ENCODE results near the gene CRISPLD2. TPM values are rescaled to one million over a fixed set of nuclear protein-coding genes. Genes with fewer than 3 reads are reported as not detected.

CRISPLD2 gene
- total RNA-seq, 1 donor from 2014 or later: 9.0 TPM

DNA sequence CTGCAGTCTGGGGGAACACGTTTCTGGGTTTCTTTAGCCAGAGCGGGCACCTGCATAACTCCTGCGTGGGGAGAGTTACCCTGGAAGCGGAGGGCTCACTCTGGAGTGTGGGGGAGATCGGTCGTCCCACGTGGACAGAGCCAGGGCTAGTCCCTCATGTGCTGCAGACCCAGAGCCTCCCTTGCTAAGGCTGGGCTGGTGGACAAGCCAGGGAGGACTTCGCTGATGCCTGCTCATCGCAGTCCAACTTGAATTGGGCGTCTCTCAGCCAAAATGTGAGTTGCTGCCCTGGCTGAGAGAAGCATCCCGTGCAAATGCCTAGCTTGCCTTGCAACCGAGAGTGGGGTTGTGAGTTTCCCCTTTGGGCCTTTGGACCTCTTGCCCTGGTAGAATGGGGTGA, 986 bp downstream of the CRISPLD2 start:
- Mint-ChIP-seq H3K4me1 (ENCODE audit: low read depth, unreplicated experiment) (peaks cover 9% of the 10 kb centered on the region), H3K27ac (ENCODE audit: unreplicated experiment) (no peak overlapping the region), H3K27me3 (ENCODE audit: unreplicated experiment) (peaks cover 10% of the 10 kb centered on the region), H3K9me3 (ENCODE audit: unreplicated experiment) (no peaks in the 10 kb centered on the region), H3K36me3 (ENCODE audit: unreplicated experiment) (peaks cover 6% of the 10 kb centered on the region), H3K4me3 (ENCODE audit: unreplicated experiment) (peak overlapping the region; percentile 81)
- no peak for DNase-seq
- TF ChIP-seq, protein P1, sequence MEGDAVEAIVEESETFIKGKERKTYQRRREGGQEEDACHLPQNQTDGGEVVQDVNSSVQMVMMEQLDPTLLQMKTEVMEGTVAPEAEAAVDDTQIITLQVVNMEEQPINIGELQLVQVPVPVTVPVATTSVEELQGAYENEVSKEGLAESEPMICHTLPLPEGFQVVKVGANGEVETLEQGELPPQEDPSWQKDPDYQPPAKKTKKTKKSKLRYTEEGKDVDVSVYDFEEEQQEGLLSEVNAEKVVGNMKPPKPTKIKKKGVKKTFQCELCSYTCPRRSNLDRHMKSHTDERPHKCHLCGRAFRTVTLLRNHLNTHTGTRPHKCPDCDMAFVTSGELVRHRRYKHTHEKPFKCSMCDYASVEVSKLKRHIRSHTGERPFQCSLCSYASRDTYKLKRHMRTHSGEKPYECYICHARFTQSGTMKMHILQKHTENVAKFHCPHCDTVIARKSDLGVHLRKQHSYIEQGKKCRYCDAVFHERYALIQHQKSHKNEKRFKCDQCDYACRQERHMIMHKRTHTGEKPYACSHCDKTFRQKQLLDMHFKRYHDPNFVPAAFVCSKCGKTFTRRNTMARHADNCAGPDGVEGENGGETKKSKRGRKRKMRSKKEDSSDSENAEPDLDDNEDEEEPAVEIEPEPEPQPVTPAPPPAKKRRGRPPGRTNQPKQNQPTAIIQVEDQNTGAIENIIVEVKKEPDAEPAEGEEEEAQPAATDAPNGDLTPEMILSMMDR (IDR thresholded peaks at IDR 0.05; ENCODE audit: partially characterized antibody, unreplicated experiment): no peak

DNA sequence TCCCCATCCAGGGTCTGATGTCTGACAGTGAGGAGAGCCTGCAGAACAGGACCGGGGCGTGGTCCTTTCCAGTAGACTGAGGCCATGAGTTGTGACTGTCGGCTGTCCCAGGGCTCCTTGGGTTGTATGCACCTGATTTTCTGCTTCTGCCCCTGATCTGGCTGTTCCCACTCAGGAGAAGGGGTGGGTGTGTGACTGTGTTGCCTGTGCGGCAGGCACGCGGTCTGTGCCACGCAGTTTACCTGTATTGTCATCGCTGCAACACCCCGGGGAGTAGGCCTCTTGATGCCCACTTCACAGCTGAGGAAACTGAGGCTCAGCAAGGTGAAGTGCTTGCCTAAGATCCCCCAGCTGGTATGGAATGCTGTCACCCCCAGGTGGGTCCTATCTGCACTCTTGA, 1.4 kb downstream of the CRISPLD2 start:
- no peak for DNase-seq
- Mint-ChIP-seq H3K4me1 (ENCODE audit: low read depth, unreplicated experiment) (peaks cover 13% of the 10 kb centered on the region), H3K4me3 (ENCODE audit: unreplicated experiment) (no peak overlapping the region), H3K27me3 (ENCODE audit: unreplicated experiment) (peaks cover 10% of the 10 kb centered on the region), H3K36me3 (ENCODE audit: unreplicated experiment) (peaks cover 6% of the 10 kb centered on the region), H3K9me3 (ENCODE audit: unreplicated experiment) (no peaks in the 10 kb centered on the region), H3K27ac (ENCODE audit: unreplicated experiment) (no peak overlapping the region)
- TF ChIP-seq, protein P1 (IDR thresholded peaks at IDR 0.05; ENCODE audit: partially characterized antibody, unreplicated experiment): no peak

DNA sequence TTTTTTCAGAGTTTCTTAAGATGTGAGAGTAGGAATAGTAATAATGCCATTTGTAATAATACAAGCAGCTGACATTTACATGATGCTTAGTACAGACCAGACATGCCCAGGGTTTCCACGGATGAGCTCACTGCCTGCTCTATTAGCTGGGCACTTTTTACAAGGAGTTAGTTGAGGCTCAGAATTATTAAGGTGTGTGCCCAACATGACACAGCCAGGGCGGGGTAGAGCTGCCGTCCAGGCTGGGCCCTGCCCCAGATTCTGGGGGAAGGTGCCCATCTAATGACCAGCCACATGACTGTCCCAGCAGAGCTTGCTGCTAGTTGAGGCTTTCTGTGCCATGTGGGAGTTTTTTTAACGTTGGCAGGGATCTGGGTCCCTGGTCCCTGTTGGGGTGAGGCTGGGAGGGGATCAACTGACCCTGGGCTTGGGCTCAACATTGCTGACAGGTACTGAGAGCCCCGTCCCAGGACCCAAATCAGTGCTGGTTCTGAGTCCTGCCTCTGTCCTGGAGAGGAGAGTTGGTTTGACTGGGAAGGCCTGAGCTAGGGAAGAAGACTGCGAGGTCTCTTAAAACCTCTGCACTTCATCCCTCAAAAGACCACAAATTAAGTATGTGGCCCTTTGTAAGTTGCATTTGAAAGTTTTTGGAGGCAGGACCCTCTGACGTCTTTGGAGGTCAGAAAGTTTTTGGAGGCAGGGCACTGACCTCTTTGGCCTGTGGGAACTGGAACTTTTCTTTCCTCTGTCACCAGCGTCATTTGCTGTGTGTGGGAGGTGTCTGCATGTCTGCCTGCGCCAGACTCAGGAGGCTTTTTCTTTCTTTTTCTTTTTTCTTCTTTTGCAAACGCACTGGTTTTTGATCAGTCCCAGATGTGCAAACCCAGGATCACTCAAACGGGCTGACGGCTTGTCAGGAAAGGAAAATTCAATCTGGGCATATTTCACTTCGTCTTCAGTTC, 2.2 kb downstream of the CRISPLD2 start:
- peaks cover 6% of the 10 kb centered on the region for H3K36me3 Mint-ChIP-seq (ENCODE audit: unreplicated experiment)
- peaks cover 10% of the 10 kb centered on the region for H3K27me3 Mint-ChIP-seq (ENCODE audit: unreplicated experiment)
- TF ChIP-seq, protein P1 (IDR thresholded peaks at IDR 0.05; ENCODE audit: partially characterized antibody, unreplicated experiment): no peak
- no peaks in the 10 kb centered on the region for H3K9me3 Mint-ChIP-seq (ENCODE audit: unreplicated experiment)
- no peak for DNase-seq
- H3K4me3 Mint-ChIP-seq (ENCODE audit: unreplicated experiment): no peak overlapping the region
- peak overlapping the region; percentile 14 for H3K27ac Mint-ChIP-seq (ENCODE audit: unreplicated experiment)
- H3K4me1 Mint-ChIP-seq (ENCODE audit: low read depth, unreplicated experiment): peaks cover 13% of the 10 kb centered on the region

DNA sequence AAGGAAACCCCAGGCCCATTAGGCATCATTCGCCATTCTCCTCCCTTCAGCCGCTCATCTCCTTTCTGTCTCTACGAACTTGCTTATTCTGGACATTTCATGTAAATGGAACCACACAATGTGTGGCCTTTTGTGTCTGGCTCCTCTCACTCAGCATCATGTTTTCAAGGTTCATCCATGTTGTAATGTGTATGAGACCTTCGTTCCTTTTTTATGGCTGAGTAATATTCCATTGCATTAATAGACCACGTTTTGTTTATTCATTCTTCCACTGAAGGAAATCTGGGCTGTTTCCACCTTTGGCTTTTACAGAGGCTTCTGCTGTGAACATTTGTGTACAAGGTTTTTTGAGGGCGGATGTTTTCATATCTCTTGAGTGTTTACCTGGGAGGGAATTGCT, 3.2 kb downstream of the CRISPLD2 start:
- Mint-ChIP-seq H3K9me3 (ENCODE audit: unreplicated experiment) (peaks cover 3% of the 10 kb centered on the region), H3K4me1 (ENCODE audit: low read depth, unreplicated experiment) (peaks cover 20% of the 10 kb centered on the region), H3K36me3 (ENCODE audit: unreplicated experiment) (peaks cover 6% of the 10 kb centered on the region), H3K4me3 (ENCODE audit: unreplicated experiment) (no peak overlapping the region), H3K27ac (ENCODE audit: unreplicated experiment) (no peak overlapping the region), H3K27me3 (ENCODE audit: unreplicated experiment) (peaks cover 10% of the 10 kb centered on the region)
- TF ChIP-seq, protein P1 (IDR thresholded peaks at IDR 0.05; ENCODE audit: partially characterized antibody, unreplicated experiment): no peak
- DNase-seq: no peak

DNA sequence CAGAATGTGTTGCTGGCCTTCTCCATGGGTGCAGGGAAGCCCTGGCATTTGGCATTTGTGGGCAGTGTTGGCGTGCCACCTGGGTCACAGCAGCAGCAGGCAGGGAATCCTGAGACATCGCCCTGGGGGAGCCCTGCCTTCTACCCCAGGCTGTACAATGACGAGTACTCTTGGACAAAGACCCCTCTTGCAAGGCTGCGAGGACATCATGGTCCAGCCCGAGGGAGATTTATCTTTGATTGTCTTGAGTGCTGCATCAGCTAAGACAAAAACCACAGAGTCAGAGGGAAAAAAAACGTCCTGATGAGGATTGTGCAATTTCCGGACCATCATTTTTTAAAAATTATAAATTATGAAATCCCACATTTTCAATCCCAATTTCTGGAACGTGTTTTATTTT, 3.7 kb downstream of the CRISPLD2 start:
- TF ChIP-seq, protein P1 (IDR thresholded peaks at IDR 0.05; ENCODE audit: partially characterized antibody, unreplicated experiment): no peak
- no peak overlapping the region for H3K4me3 Mint-ChIP-seq (ENCODE audit: unreplicated experiment)
- DNase-seq: no peak
- H3K36me3 Mint-ChIP-seq (ENCODE audit: unreplicated experiment): peaks cover 6% of the 10 kb centered on the region
- peaks cover 10% of the 10 kb centered on the region for H3K27me3 Mint-ChIP-seq (ENCODE audit: unreplicated experiment)
- H3K9me3 Mint-ChIP-seq (ENCODE audit: unreplicated experiment): peaks cover 3% of the 10 kb centered on the region
- no peak overlapping the region for H3K27ac Mint-ChIP-seq (ENCODE audit: unreplicated experiment)
- H3K4me1 Mint-ChIP-seq (ENCODE audit: low read depth, unreplicated experiment): peaks cover 22% of the 10 kb centered on the region
